GM12865 (cell line): ENCODE measurements around the gene OSCP1.

Experiments used
- DNase-seq: peaks from one replicate; pipeline ENCODE4 v3.0.0; 2010; ENCODE audit warnings: low read depth
- H3K4me3 ChIP-seq: 2 replicates; pipeline ENCODE4 v1.5.1; 2011; ENCODE audit warnings: mild to moderate bottlenecking, low read depth, low read length, control low read depth
- TF ChIP-seq, protein P1 (sequence below): IDR thresholded peaks from 2 replicates; pipeline ENCODE4 v1.5.1; 2011; ENCODE audit warnings: low read length, control low read depth, low read depth, inconsistent platforms; ENCODE audit not compliant: insufficient read depth; ENCODE audit errors: missing control alignments

OSCP1 gene

GRCh38 chr1:36464605-36465393 is 14.5 kb upstream of the OSCP1 start:
- DNase-seq, result no peak
- peak overlapping the region; percentile 87 for H3K4me3 ChIP-seq
- TF ChIP-seq, protein P1, sequence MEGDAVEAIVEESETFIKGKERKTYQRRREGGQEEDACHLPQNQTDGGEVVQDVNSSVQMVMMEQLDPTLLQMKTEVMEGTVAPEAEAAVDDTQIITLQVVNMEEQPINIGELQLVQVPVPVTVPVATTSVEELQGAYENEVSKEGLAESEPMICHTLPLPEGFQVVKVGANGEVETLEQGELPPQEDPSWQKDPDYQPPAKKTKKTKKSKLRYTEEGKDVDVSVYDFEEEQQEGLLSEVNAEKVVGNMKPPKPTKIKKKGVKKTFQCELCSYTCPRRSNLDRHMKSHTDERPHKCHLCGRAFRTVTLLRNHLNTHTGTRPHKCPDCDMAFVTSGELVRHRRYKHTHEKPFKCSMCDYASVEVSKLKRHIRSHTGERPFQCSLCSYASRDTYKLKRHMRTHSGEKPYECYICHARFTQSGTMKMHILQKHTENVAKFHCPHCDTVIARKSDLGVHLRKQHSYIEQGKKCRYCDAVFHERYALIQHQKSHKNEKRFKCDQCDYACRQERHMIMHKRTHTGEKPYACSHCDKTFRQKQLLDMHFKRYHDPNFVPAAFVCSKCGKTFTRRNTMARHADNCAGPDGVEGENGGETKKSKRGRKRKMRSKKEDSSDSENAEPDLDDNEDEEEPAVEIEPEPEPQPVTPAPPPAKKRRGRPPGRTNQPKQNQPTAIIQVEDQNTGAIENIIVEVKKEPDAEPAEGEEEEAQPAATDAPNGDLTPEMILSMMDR, result no peak

GRCh38 chr1:36463803-36464604 is 13.8 kb upstream of the OSCP1 start, which contains the start of gene MRPS15:
MRPS15 (minus strand) TSS chr1:36464384; CDS start chr1:36464275, 109 bp downstream.
- TF ChIP-seq, protein P1, result no peak
- DNase-seq, result peak; percentile 95

GRCh38 chr1:36463463-36463802 is 13.2 kb upstream of the OSCP1 start:
- H3K4me3 ChIP-seq, result peak overlapping the region; percentile 87
- TF ChIP-seq, protein P1, result no peak
- no peak for DNase-seq

More at GRCh38 chr1:36463803-36464604, 13.8 kb upstream of the OSCP1 start, which contains the start of gene MRPS15:
- H3K4me3 ChIP-seq, result peak within 1 kb of the TSS; percentile 87

GRCh38 chr1:36458910-36459309 is 8.7 kb upstream of the OSCP1 start:
- DNase-seq, result no peak
- TF ChIP-seq, protein P1, result no peak
- H3K4me3 ChIP-seq, result no peak overlapping the region

DNA sequence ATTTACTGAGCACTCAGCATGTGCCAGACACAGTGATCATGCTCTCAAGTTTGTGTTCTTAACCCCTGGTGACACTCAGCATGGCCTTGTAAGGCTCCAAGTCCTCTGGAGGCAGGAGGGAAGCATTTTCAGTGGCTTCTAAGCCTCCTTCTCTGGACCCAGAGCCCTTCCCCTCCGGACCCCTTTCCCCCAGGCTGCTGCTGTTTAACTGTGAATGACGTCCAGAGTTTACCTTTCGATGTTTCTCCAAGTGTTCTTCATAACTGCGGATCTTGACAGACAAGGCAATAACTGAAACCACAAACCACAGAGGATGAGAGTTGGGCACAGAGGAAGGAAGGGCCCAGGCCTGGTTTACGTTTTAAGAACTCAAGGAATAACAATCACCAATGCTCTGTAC is 7.4 kb upstream of the OSCP1 start:
- TF ChIP-seq, protein P1, result no peak
- no peak for DNase-seq
- no peak overlapping the region for H3K4me3 ChIP-seq

GRCh38 chr1:36456391-36456928 is 6.2 kb upstream of the OSCP1 start:
- H3K4me3 ChIP-seq, result no peak overlapping the region
- no peak for DNase-seq
- TF ChIP-seq, protein P1, result no peak
